Mesenchymal stem cell (in vitro differentiated cells and primary cell): Measurements from ENCODE around the gene JMJD6.

Experiments
- DNase-seq: peaks from one replicate; pipeline ENCODE4 v3.0.0-alpha.2; 2013
- H2AFZ ChIP-seq: one replicate; pipeline ENCODE4 v1.6.1; 2013; ENCODE audit warnings: low read depth, mild to moderate bottlenecking, control low read depth, inconsistent platforms, low read length, moderate library complexity
- H2AK5ac ChIP-seq: 2 replicates; pipeline ENCODE4 v1.6.1; 2013; ENCODE audit warnings: low read length, moderate library complexity, mild to moderate bottlenecking, inconsistent platforms; ENCODE audit not compliant: severe bottlenecking
- H2BK120ac ChIP-seq: one replicate; pipeline ENCODE4 v1.6.1; 2013; ENCODE audit warnings: low read depth, mild to moderate bottlenecking, inconsistent platforms, low read length, moderate library complexity
- H2BK12ac ChIP-seq, 2 experiments: one replicate each; pipeline ENCODE4 v1.6.1; 2013; ENCODE audit warnings: inconsistent platforms in 2 of 2, low read length in 2 of 2, mild to moderate bottlenecking in 2 of 2, moderate library complexity in 2 of 2, control low read depth in 1 of 2
- H2BK15ac ChIP-seq: one replicate; pipeline ENCODE4 v1.6.1; 2013; ENCODE audit warnings: mild to moderate bottlenecking, low read depth, inconsistent platforms; ENCODE audit not compliant: poor library complexity, severe bottlenecking
- H2BK5ac ChIP-seq: 2 replicates; pipeline ENCODE4 v1.6.1; 2013; ENCODE audit warnings: low read depth, mild to moderate bottlenecking, low read length, control low read depth, inconsistent platforms; ENCODE audit not compliant: poor library complexity, severe bottlenecking
- H3K14ac ChIP-seq, 2 experiments: one replicate each; pipeline ENCODE4 v1.6.1; 2013; ENCODE audit warnings: inconsistent platforms in 2 of 2, low read length in 2 of 2, control low read depth in 1 of 2, mild to moderate bottlenecking in 1 of 2, moderate library complexity in 1 of 2
- H3K18ac ChIP-seq, 2 experiments: one replicate each; pipeline ENCODE4 v1.6.1; 2013; ENCODE audit warnings: inconsistent platforms in 2 of 2, low read length in 2 of 2, control low read depth in 1 of 2, low read depth in 1 of 2, mild to moderate bottlenecking in 1 of 2
- H3K23ac ChIP-seq, 2 experiments: one replicate each; pipeline ENCODE4 v1.6.1; 2013; ENCODE audit warnings: inconsistent platforms in 2 of 2, low read length in 2 of 2, mild to moderate bottlenecking in 2 of 2, moderate library complexity in 2 of 2, control low read depth in 1 of 2
- H3K27ac ChIP-seq: 2 replicates; pipeline ENCODE4 v1.5.1; 2013; ENCODE audit warnings: mild to moderate bottlenecking, moderate library complexity, low read length, control low read depth, inconsistent platforms; ENCODE audit not compliant: poor library complexity, severe bottlenecking
- H3K27me3 ChIP-seq, 2 experiments: 2 replicates each; pipeline versions ENCODE4 v1.6.1 to v1.7.0; 2013; ENCODE audit warnings: low read length in 2 of 2, mild to moderate bottlenecking in 2 of 2, moderate library complexity in 2 of 2, control low read depth in 1 of 2, inconsistent platforms in 1 of 2; ENCODE audit not compliant: control insufficient read depth in 1 of 2, insufficient read depth in 1 of 2
- H3K36me3 ChIP-seq, 2 experiments: 2 replicates each; pipeline versions ENCODE4 v1.6.1 to v1.7.0; 2013; ENCODE audit warnings: low read length in 2 of 2, control low read depth in 1 of 2, inconsistent platforms in 1 of 2, low read depth in 1 of 2, mild to moderate bottlenecking in 1 of 2; ENCODE audit not compliant: insufficient read depth in 2 of 2, control insufficient read depth in 1 of 2
- H3K4ac ChIP-seq, 2 experiments: one replicate each; pipeline ENCODE4 v1.6.1; 2013; ENCODE audit warnings: inconsistent platforms in 2 of 2, low read length in 2 of 2, mild to moderate bottlenecking in 2 of 2, moderate library complexity in 2 of 2, control low read depth in 1 of 2, low read depth in 1 of 2
- H3K4me1 ChIP-seq: 2 replicates; pipeline ENCODE4 v1.6.1; 2013; ENCODE audit warnings: low read depth, low read length, control low read depth; ENCODE audit not compliant: control insufficient read depth, insufficient read depth
- H3K4me2 ChIP-seq: 2 replicates; pipeline ENCODE4 v1.6.1; 2013; ENCODE audit warnings: low read length, mild to moderate bottlenecking, inconsistent platforms; ENCODE audit not compliant: poor library complexity, severe bottlenecking
- H3K4me3 ChIP-seq, 2 experiments: 2 replicates each; pipeline versions ENCODE4 v1.5.1 to v1.7.0; 2013; ENCODE audit warnings: low read length in 2 of 2, mild to moderate bottlenecking in 2 of 2, control low read depth in 1 of 2, low read depth in 1 of 2; ENCODE audit not compliant: insufficient read depth in 1 of 2
- H3K79me1 ChIP-seq: replicated peaks from 2 replicates; pipeline ENCODE4 v1.6.1; 2013; ENCODE audit warnings: mild to moderate bottlenecking, control low read depth, low read length, inconsistent platforms; ENCODE audit not compliant: poor library complexity, severe bottlenecking
- H3K9ac ChIP-seq: 2 replicates; pipeline ENCODE4 v1.7.0; 2013; ENCODE audit warnings: mild to moderate bottlenecking, low read length, moderate library complexity
- H3K9me3 ChIP-seq: 2 replicates; pipeline ENCODE4 v1.7.0; 2013; ENCODE audit warnings: mild to moderate bottlenecking, low read length; ENCODE audit not compliant: control insufficient read depth
- H4K8ac ChIP-seq: one replicate; pipeline ENCODE4 v1.6.1; 2013; ENCODE audit warnings: inconsistent platforms, mild to moderate bottlenecking, low read length, moderate library complexity
- H4K91ac ChIP-seq: one replicate; pipeline ENCODE4 v1.6.1; 2013; ENCODE audit warnings: mild to moderate bottlenecking, low read length, inconsistent platforms
- WGBS: methylation state at CpG from one replicate; pipeline ENCODE4 v1.1.7; 2013; ENCODE audit warnings: mixed read lengths; 5-methylcytosine and 5-hydroxymethylcytosine counted together

JMJD6 gene

DNA sequence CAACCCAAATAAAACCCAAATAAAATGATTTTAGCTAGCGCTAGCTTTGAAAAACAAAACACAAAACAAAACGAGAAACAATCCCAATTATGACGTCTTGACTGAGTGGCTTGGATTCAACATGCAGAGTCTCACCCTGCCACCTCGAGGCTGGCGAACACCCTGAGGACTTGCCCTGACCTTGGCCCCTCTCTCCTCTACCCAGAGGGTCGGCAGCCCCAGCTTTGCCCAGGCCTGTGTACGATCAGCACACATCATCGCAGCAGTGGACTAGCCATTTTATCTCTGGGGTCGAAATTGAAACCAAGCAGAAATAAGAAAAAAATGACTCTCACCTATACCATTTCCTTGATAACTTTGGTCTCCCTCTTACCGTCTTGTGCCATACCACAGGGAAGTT is 4.9 kb downstream of the JMJD6 start:
- H4K8ac ChIP-seq = no peak overlapping the region
- peaks cover 64 to 79% of the 10 kb centered on the region in 2 experiments for H3K36me3 ChIP-seq
- peaks cover 31% of the 10 kb centered on the region for H3K79me1 ChIP-seq
- peaks cover 14% of the 10 kb centered on the region for H3K4me1 ChIP-seq
- no peak overlapping the region for H3K4me3 ChIP-seq
- no peak overlapping the region for H2AK5ac ChIP-seq
- H3K23ac ChIP-seq = no peak overlapping the region
- H3K9ac ChIP-seq = no peak overlapping the region
- no peak overlapping the region for H3K4ac ChIP-seq
- no peak overlapping the region for H3K18ac ChIP-seq
- no peak overlapping the region for H2BK12ac ChIP-seq
- no peak overlapping the region for H3K4me2 ChIP-seq
- no peak overlapping the region for H4K91ac ChIP-seq
- H3K27ac ChIP-seq = no peak overlapping the region
- 95% methylated on average over 10 of the region's 10 CpGs for WGBS
- no peak overlapping the region for H2AFZ ChIP-seq
- H3K14ac ChIP-seq = no peak overlapping the region
- DNase-seq = no peak
- H2BK120ac ChIP-seq = no peak overlapping the region
- no peak overlapping the region for H2BK15ac ChIP-seq
- H2BK5ac ChIP-seq = no peak overlapping the region
- H3K27me3 ChIP-seq = no peaks in the 10 kb centered on the region
- H3K9me3 ChIP-seq = no peaks in the 10 kb centered on the region

DNA sequence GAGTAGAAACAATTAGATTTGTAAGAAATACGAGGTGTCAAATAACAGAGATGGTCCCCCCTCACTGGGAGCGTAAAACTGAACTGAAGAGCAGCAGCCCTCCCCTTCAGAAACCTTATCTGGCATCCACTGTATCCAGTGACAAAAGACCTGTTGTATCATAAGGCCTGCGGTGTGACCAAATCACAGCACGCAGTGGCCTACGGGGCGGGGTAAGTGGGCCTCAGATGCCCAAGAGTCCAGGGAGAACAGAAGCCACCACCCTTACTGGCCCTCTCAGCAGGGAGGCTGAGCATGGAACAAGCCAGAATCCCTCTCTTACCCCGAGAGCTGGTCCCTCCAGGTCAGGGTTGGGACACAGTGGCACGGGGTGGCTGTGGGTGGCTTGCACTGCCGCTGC is 5.5 kb downstream of the JMJD6 start:
- Histone ChIP-seq H3K27me3 (no peaks in the 10 kb centered on the region), H3K14ac (no peak overlapping the region), H2BK120ac (no peak overlapping the region), H3K18ac (no peak overlapping the region), H3K9me3 (no peaks in the 10 kb centered on the region), H3K23ac (no peak overlapping the region), H2BK12ac (no peak overlapping the region), H4K91ac (no peak overlapping the region), H2AFZ (no peak overlapping the region), H2BK15ac (no peak overlapping the region), H3K4ac (no peak overlapping the region), H3K27ac (no peak overlapping the region), H3K79me1 (peaks cover 31% of the 10 kb centered on the region), H3K4me3 (no peak overlapping the region), H3K4me1 (peaks cover 15% of the 10 kb centered on the region), H2BK5ac (no peak overlapping the region), H3K4me2 (no peak overlapping the region), H2AK5ac (no peak overlapping the region), H3K9ac (no peak overlapping the region), H3K36me3 (peaks cover 64 to 79% of the 10 kb centered on the region in 2 experiments), H4K8ac (no peak overlapping the region)
- 96% methylated on average over 9 of the region's 9 CpGs for WGBS
- no peak for DNase-seq

DNA sequence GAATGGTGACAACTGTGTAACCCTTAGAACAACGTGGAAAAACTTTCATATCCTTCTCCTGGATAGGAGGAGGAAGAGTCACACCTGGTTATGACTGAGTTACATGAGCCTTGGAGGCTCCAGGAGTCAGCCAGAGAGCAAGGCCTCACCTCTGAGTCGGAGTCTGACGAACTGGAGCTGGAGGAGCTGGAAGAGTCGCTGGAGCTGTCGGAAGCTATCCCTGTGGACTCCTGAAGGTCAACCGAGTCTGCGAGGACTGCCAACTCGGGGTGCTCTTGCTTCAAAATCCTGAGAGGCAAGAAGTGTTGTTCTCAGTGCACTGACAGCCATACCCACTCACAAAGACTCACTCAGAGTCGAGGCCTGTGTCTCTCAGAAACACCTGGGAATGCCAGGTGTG is 6.2 kb downstream of the JMJD6 start:
- H3K9ac ChIP-seq = no peak overlapping the region
- peaks cover 32% of the 10 kb centered on the region for H3K79me1 ChIP-seq
- no peak overlapping the region for H2AFZ ChIP-seq
- H2BK5ac ChIP-seq = no peak overlapping the region
- no peak overlapping the region for H4K91ac ChIP-seq
- no peak overlapping the region for H3K27ac ChIP-seq
- WGBS = 97% methylated on average over 9 of the region's 9 CpGs
- H3K27me3 ChIP-seq = no peaks in the 10 kb centered on the region
- no peak for DNase-seq
- no peak overlapping the region for H2AK5ac ChIP-seq
- no peak overlapping the region for H2BK15ac ChIP-seq
- H3K4ac ChIP-seq = no peak overlapping the region
- H3K36me3 ChIP-seq = peaks cover 68 to 85% of the 10 kb centered on the region in 2 experiments
- H2BK12ac ChIP-seq = no peak overlapping the region
- peaks cover 16% of the 10 kb centered on the region for H3K4me1 ChIP-seq
- no peaks in the 10 kb centered on the region for H3K9me3 ChIP-seq
- no peak overlapping the region for H3K23ac ChIP-seq
- no peak overlapping the region for H3K14ac ChIP-seq
- no peak overlapping the region for H2BK120ac ChIP-seq
- H3K18ac ChIP-seq = no peak overlapping the region
- no peak overlapping the region for H4K8ac ChIP-seq
- no peak overlapping the region for H3K4me2 ChIP-seq
- no peak overlapping the region for H3K4me3 ChIP-seq

DNA sequence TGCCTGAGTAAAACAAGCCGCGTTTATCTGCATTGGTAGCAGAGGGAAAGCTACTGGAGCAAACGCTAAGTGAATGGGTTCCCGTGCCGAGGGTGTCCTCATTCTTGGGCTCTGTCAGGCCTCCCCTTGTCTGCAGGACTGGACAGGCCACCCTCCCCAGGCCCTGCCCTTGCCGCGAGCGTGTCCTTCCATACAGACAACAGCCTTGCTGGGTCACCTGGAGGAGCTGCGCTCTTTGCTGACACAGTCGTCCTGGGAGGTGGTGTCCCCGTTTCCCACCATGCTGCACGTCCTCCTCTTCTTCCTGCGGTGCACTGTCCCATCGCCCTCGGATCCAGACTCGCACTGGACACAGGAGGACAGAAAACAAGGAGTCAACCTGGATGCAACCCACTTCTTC is 7.9 kb downstream of the JMJD6 start:
- WGBS = 96% methylated on average over 16 of the region's 16 CpGs
- Histone ChIP-seq H3K9ac (no peak overlapping the region), H3K36me3 (peaks cover 67 to 82% of the 10 kb centered on the region in 2 experiments), H2BK12ac (no peak overlapping the region), H2AK5ac (peak overlapping the region; percentile 2), H3K18ac (no peak overlapping the region), H3K23ac (no peak overlapping the region), H3K9me3 (no peaks in the 10 kb centered on the region), H3K4me3 (no peak overlapping the region), H3K79me1 (peaks cover 38% of the 10 kb centered on the region), H2BK15ac (peak overlapping the region; percentile 20), H4K91ac (peak overlapping the region; percentile 28), H3K27me3 (no peaks in the 10 kb centered on the region), H2AFZ (no peak overlapping the region), H3K14ac (no peak overlapping the region), H3K4ac (no peak overlapping the region), H2BK120ac (no peak overlapping the region), H3K4me1 (peaks cover 12% of the 10 kb centered on the region), H3K4me2 (no peak overlapping the region), H2BK5ac (no peak overlapping the region), H4K8ac (no peak overlapping the region), H3K27ac (no peak overlapping the region)
- DNase-seq = no peak
